Stimulated activated CD8-positive, alpha-beta memory T cell treated with anti-CD3 and anti-CD28 coated beads, Interleukin-2, amount 100 ng/mL, for 48 hours (primary cell): ENCODE measurements around the gene CDCA7.
"Not testable (repeated sequence)": the region's sequence is repeated elsewhere in the genome, so short reads cannot be mapped to it uniquely, and the experiment has no call there.

ENCODE experiments used
- DNase-seq, 2 donors: peaks; one replicate each; pipeline ENCODE4 v3.0.0-alpha.2; 2020; ENCODE audit warnings: low read depth in 2 of 2

CDCA7 gene

DNA sequence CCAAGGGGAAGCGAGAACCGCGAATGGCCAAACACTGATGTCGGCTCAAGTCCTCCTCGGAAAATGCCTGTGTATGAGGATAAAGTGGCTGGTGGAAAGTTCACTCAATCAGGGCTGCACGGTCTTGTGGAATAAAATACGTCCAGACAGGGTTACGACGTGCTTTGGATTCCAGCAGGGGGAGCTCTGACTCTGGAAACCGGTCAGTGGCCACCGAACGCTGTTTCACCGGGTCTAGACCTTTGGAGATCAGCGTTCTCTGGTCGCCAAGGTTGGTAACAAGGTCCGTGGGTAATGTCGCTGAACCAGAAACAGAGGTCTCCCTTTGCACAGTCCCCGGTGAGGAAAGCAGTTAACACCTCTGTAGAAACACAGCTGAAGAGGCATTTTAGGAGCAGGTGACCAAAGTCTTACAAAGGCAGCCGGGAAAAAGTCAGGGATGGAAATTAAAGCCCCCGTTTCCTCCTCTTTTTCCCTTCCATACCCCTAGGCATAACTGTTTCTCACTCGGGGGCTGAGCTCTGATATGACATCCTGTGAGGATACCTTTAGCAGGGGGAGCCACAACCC, 47.8 kb downstream of the CDCA7 start:
- DNase-seq = peak; percentile 49 to 62

DNA sequence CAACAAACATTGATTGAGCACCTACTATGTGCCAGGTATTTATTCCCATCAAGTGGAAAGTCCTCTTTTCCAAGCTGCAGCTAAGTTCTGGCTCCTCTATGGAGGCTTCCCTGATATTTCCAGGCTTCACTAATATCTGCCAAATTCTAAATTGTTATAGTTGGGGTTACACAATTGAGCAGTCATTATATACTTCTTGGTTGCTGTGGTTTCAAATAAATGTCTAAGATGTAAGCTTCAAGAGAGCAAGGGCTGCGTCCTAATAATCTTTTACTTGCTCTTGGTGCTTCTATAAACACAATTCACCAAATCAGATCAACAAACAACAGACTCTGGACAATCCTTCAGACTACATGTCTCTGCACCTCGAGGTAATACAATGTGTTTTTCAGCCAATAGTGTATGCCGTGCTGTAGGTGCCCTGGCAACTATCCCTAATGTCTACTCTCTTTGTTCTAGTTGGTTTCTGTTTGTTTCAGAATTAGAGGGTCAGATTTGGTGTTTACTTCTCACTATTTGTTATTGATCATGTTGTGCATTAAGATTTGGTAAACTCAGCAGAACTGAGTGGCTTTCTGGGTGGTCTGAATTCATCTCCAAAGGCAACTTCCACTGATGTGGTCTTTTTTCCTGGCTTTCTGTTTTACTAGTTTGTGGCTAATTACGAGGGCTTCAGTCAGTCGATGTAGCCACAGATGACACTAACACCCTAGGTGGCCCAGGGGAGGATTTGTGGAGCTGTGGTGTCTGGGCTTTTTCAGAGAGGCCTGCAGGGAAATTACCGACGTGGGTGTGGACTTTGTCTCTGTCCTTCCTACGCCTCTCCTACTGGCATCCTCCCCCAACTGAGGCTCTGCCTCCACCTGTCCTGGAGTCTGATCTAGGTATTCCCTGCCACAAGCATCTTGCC, 50.4 kb downstream of the CDCA7 start:
- DNase-seq = no peak

DNA sequence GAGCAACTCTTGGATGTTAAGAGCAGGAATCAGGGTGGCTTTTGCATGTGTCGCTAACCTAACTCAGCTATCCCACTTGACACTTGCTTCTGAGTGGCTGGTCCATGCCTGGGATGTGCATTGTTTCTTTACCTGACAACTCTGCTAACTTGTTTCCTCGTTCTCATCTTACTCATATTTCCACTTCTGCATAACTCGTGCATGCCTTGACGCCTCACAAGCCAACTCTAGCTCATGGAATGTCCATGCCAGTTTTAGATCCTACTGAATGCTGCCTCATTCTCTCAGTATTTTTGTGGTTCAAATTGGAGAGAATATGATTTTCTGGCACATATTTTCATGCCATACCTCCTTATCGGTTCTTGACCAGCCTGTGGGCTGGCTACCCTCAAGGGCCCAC, 52.5 kb downstream of the CDCA7 start:
- no peak for DNase-seq

DNA sequence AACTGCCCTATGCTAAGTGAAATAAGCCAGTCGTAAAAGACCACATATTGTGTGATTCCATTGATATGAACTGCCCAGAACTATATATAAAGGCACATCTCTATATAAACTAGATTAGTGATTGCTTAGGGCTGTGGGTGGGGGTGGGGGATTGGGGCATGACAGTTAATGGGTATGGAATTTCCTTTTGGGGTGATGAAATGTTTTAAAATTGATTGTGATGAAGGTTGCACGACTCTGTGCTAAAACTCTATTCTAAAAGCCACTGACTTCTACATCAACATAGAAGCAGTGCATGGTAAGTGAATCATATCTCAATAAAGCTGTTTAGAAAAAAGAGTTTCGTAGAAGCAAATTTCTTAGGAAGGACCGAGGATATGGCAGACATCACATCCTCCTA, 53.0 kb downstream of the CDCA7 start:
- DNase-seq = no peak

DNA sequence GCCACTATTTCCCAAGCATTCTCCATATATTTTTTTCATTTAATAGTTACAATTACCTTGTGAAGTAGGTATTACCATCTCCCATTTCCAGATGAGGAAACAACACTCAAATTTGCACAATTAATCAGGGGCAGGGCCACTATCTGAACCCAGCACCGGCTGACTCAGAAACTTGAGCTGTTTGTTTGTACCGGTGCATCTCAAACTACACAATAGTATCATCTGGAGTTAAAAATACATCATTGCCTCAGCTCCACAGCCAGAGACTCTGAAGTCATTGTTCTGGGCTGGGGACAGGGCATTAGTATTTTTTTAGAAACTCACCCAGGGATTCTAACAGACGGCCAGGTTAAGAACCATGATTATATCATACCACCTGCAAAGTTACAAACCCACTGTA, 55.9 kb downstream of the CDCA7 start:
- DNase-seq = no peak

DNA sequence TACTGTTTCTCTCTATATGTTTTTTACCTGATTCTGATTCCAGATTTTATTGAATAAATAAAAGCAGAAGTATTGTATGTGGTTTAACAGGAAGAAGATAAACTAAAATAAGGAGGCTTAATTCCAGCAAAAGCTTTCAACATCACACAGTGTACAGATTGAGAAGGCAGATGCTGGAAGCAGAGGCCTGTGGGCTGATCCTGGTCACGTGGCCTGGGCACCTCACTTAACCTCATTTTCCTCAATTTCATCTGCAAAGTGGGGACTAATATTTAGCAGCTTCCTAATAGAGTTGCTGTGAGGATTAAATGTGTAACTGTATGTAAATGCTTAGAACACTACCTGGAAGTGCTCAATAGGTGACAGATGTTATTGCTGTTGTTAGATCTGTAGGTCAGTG, 58.0 kb downstream of the CDCA7 start:
- DNase-seq = no peak

DNA sequence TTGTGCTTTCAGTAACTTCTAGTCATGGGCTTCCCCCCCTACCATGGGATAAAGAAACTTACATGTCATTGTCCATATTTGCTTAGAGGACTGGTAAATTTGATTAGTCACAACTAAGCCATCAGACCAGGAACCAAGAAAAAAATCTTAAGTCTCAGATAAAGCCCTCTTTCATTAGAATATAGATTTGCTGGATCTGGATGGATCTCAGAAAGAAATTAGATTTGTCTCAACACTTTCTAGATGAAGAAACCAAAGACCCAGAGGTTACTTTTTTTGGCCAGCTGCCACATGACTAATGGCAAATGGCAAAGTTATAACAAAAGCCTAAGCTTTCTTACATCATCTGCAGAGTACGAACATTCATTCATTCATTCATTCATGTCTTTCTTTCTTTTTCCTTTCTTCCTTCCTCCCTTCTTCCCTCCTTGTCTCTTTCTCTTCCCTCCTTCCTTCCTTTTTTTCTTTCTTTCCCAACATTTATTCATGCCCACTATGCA, 60.2 kb downstream of the CDCA7 start:
- no peak for DNase-seq

DNA sequence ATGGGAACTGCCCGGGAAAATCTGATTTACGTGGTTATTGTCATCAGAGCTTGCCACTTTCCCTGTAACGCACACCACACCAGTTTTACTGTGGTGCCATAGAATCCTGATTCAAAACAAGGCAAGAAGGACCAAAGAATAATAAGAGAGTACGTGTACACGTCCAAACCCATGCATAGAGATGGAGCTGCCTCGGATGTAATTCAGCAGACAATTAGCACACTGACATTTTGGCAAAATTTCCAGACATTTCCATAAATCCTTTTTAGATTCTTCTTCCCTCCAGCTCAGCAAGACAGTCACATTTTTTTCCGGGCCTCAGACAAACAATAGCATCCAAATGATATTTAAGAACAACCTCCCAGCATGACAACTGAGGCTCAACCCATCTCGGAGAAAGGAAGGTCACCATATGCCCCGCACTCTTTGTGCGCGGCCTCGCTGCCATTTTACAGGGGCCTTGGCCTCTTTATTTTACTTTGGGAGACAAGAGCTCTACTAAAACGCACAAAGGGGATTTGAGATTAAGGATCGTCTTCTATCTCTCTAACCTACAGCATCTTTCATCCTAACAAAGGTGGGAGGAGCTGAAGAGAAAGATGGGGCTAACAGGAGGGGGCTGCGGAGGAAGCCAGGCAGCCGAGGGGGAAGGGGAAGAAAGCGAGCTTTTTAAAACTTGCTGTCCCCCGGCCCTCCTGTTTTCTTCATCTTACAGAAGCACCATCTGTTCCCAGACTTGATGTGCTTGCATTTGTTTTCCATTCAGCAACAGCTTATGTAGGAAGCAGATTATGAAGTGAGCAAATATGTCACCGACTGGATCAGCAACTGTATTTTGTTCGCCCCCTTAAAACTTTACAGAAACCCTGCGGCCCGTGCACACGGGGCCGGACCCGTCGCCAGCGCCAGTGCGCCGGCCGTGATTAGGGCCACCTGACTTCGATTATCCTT, 61.0 kb downstream of the CDCA7 start:
- no peak for DNase-seq

DNA sequence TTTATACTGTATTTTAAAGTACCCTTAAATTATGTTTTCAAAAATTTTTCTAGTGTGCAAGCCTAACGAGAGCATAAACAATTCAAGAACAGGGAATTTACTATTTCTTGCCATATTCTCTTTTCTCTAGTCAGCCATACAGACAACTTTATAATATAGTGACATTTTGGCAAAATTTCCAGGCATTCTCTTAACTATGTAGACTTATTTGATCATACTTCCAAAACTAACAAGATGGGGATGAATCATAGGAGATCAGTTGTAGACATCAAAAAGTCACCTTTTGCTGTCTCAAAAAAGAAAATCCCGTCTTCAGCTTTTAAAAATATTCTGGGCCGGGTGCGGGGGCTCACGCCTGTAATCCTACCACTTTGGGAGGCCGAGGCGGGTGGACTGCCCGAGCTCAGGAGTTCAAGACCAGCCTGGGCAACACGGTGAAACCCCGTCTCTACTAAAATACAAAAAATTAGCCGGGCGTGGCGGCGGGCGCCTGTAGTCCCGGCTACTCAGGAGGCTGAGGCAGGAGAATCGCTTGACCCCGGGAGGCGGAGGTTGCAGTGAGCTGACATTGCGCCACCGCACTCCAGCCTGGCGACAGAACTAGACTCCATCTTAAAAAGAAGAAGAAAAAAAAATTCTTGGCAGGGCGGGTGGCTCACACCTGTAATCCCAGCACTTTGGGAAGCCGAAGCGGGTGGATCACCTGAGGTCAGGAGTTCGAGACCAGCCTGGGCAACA, 61.9 kb downstream of the CDCA7 start:
- not testable (repeated sequence) for DNase-seq

DNA sequence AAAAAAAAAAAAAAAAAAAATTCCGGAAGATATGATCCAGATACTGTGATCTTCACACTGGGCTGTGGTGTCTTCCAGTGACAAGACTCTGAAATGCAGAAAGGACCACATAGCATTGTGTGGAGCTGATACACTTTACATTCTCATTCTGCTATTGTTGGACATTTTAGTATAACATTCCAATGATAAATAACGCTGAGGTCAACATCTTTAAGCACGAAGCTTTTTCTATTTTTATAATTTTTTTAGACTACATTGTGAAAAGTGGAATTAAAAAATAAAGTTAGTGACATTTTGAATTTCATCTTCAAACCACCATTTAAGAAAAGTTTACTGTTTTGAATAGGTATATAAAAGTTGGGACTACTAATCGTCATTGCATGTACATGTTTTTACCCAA, 62.7 kb downstream of the CDCA7 start:
- no peak for DNase-seq

DNA sequence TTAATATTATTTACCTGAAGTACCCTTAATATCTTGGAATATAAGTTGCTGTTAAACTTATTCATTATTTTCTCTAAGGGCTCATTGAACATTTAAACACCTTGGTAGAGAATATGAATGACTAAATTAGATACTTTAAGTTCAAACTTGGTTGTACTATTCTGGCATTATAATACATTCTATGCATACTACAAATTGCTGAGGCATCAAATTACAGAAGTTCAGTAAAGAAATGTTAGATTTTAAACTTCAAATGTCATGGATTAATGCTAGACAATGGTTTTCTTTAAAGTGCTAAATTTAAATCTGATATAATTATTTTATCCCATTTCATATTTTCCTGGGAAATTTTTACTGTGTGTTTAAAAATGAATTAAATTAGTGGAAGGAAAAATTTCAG, 63.1 kb downstream of the CDCA7 start:
- DNase-seq = no peak
